ENCODE measurements around the gene CFLAR. TPM values are rescaled to one million over a fixed set of nuclear protein-coding genes. Genes with fewer than 3 reads are reported as not detected.

The CFLAR gene
- total and polyA plus RNA-seq, 9 of the 15 experiments (the other 6 are each of a cell fraction or from before 2014, with no cell fraction given), result 27.5 to 102 (median 54.0) TPM

DNA sequence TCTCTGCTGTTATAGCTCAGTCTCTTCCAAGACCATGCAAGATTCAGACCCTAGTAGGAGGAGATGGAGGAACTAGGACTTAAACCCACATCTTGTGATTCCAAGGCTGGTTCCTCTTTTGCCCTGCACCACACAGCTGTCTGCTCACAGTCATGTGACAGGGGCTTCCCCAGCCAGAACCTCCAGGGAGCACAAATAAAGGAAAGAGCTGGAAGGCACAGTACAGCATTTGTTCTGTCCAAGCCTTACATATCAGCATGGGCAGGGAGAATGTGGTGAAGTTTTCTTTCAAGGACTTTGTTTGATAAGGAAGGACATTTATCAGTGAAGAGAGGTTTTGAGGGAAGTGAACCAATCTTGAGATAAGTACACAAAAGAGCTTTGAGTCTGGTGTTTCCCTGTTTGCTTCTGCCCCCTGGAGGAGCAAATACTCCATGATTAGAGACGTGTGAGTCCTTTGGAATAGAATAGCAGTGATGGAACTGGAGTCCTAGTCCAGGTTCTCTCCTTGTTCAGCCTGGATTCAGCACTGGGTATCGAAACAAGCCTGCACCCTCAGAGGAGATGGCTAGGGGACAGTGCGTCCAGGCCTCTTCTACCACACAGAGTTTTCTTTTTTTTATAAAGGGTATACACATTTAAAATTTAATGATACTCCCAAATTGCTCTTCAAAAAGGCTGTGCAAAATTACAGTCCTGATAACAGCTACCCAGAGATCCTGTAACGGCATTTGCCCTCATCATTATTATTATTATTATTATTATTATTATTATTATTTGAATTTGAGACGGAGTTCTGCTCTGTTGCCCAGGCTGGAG is 42.4 kb downstream of the CFLAR start (continued):
- TF ChIP-seq, protein P1, sequence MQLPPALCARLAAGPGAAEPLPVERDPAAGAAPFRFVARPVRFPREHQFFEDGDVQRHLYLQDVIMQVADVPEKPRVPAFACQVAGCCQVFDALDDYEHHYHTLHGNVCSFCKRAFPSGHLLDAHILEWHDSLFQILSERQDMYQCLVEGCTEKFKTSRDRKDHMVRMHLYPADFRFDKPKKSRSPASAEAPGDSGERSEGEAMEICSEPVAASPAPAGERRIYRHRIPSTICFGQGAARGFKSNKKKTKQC (CRISPR knock-in tag; IDR thresholded peaks at IDR 0.05), result no peak
- TF ChIP-seq ZBTB7A (IDR thresholded peaks at IDR 0.05; ENCODE audit: borderline replicate concordance, control insufficient read depth, low read depth, low read length) (no peak), ZNF124 (CRISPR knock-in tag; IDR thresholded peaks at IDR 0.05) (no peak), HDAC3 (IDR thresholded peaks at IDR 0.05; ENCODE audit: borderline replicate concordance, partially characterized antibody) (no peak), NEUROD1 (IDR thresholded peaks at IDR 0.05; ENCODE audit: borderline replicate concordance, low read depth, low read length, partially characterized antibody) (no peak), SMARCC2 (IDR thresholded peaks at IDR 0.05; ENCODE audit: low read depth) (no peak), NELFE (IDR thresholded peaks at IDR 0.05; ENCODE audit: insufficient read depth, insufficient read length) (no peak), BRD9 (IDR thresholded peaks at IDR 0.05; ENCODE audit: low read depth, partially characterized antibody) (no peak), POLR2G (IDR thresholded peaks at IDR 0.05; ENCODE audit: low read depth, low read length) (no peak), STAT5B (CRISPR knock-in tag; IDR thresholded peaks at IDR 0.05) (no peak), PRPF4 (IDR thresholded peaks at IDR 0.05; ENCODE audit: insufficient read depth, low read depth, low read length, poor library complexity, severe bottlenecking) (no peak), ZSCAN32 (CRISPR knock-in tag; IDR thresholded peaks at IDR 0.05) (no peak), ETV5 (CRISPR knock-in tag; IDR thresholded peaks at IDR 0.05; ENCODE audit: low read depth) (no peak), ZNF165 (CRISPR knock-in tag; IDR thresholded peaks at IDR 0.05; ENCODE audit: borderline replicate concordance) (no peak), HIVEP1 (CRISPR knock-in tag; IDR thresholded peaks at IDR 0.05) (0 out of 2 replicates have a peak, but pooled peaks have one; percentile 60)
- TF ChIP-seq, protein P2, sequence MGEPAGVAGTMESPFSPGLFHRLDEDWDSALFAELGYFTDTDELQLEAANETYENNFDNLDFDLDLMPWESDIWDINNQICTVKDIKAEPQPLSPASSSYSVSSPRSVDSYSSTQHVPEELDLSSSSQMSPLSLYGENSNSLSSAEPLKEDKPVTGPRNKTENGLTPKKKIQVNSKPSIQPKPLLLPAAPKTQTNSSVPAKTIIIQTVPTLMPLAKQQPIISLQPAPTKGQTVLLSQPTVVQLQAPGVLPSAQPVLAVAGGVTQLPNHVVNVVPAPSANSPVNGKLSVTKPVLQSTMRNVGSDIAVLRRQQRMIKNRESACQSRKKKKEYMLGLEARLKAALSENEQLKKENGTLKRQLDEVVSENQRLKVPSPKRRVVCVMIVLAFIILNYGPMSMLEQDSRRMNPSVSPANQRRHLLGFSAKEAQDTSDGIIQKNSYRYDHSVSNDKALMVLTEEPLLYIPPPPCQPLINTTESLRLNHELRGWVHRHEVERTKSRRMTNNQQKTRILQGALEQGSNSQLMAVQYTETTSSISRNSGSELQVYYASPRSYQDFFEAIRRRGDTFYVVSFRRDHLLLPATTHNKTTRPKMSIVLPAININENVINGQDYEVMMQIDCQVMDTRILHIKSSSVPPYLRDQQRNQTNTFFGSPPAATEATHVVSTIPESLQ (CRISPR knock-in tag; IDR thresholded peaks at IDR 0.05), result no peak
- TF ChIP-seq, protein P3, sequence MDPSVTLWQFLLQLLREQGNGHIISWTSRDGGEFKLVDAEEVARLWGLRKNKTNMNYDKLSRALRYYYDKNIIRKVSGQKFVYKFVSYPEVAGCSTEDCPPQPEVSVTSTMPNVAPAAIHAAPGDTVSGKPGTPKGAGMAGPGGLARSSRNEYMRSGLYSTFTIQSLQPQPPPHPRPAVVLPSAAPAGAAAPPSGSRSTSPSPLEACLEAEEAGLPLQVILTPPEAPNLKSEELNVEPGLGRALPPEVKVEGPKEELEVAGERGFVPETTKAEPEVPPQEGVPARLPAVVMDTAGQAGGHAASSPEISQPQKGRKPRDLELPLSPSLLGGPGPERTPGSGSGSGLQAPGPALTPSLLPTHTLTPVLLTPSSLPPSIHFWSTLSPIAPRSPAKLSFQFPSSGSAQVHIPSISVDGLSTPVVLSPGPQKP (CRISPR knock-in tag; IDR thresholded peaks at IDR 0.05), result no peak
- TF ChIP-seq, protein P4, sequence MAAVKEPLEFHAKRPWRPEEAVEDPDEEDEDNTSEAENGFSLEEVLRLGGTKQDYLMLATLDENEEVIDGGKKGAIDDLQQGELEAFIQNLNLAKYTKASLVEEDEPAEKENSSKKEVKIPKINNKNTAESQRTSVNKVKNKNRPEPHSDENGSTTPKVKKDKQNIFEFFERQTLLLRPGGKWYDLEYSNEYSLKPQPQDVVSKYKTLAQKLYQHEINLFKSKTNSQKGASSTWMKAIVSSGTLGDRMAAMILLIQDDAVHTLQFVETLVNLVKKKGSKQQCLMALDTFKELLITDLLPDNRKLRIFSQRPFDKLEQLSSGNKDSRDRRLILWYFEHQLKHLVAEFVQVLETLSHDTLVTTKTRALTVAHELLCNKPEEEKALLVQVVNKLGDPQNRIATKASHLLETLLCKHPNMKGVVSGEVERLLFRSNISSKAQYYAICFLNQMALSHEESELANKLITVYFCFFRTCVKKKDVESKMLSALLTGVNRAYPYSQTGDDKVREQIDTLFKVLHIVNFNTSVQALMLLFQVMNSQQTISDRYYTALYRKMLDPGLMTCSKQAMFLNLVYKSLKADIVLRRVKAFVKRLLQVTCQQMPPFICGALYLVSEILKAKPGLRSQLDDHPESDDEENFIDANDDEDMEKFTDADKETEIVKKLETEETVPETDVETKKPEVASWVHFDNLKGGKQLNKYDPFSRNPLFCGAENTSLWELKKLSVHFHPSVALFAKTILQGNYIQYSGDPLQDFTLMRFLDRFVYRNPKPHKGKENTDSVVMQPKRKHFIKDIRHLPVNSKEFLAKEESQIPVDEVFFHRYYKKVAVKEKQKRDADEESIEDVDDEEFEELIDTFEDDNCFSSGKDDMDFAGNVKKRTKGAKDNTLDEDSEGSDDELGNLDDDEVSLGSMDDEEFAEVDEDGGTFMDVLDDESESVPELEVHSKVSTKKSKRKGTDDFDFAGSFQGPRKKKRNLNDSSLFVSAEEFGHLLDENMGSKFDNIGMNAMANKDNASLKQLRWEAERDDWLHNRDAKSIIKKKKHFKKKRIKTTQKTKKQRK (IDR thresholded peaks at IDR 0.05; ENCODE audit: borderline replicate concordance, low read depth, low read length), result no peak

Data from K562 (cell line).